ENCODE results near the gene SLC9A3.
"Not testable (repeated sequence)": the region's sequence is repeated elsewhere in the genome, so short reads cannot be mapped to it uniquely, and the experiment has no call there.

The SLC9A3 gene

DNA sequence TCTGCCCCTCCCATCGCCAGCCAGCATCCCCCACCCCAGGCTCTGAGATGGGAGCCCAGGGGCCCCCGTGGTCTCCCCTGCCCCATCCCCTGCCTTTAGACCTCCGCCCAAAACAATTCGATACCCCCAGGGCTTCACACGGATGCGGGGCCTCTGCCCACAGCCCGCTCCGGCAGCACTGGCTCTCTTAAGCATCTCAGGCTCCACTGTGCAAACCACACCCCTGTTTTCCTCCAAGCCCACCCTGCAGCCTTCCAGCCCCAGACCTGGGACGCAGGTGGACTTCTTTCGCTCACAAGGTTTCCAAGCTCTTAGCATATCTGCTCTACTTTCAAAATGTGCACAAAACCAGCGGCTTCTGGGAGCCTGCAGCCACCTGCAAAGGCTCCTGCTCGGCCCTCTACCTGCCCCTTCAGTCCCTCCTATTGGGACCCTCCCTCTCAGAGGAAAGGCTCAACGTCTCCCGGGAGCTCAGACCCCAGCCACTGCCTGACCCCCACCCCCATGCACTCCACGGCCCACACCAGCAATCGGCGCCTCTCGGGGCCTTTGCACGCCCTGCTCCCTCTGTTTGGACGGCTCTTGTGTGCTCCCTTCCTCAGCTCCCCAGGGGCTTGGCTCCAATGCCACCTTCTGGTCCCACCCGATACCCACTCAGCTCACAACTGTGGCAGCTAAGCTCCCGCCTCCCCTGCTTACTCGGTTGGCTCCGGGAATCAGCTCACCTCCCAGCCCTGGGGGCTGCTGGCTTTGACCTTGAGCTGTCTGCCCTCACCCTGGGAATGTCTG, 918 bp upstream of the SLC9A3 start:
- no peak for DNase-seq (ENCODE audit: low read depth)

DNA sequence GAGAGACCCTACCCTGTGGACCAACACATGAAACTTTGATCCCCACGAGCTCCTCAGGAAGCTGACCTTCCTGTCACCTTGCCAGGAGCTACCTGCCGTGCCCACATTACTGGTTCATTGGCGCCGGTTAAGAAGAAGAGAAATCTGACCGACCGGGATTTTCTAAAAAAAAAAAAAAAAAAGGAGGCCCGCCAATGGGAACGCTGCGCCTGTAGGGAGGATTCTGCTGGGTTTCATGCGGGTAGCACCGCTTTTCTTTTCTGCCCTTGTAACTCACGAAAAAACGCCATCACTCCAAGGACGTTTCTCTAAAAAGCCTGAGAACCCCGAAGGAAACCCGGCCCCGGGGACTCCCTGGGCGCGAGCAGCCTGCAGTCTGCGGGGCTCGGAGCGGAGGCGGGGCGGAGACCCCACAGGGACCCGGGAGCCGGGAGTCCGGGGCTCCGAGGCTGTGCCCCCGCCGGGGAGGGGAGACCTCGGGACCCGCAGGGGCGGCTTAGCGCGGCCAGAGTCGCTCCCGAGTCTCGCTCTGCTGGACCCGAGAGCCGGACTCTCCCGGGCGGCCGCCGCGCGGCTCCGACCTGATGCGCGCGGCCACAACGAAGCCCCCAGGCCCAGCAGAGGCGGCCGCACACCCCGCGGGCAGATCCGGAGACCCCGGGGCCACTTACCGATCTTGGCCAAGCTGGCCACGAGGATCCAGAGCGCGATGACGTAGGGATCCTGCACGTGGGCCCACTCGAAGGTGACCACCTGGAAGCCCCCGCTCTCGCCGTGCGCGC, 617 bp downstream of the SLC9A3 start:
- no peak for DNase-seq (ENCODE audit: low read depth)

- DNase-seq (ENCODE audit: low read depth) = no peak
Measured at GRCh38 chr5:522899-523440, 1.3 kb downstream of the SLC9A3 start.

- DNase-seq (ENCODE audit: low read depth) = no peak
Measured at GRCh38 chr5:522116-522515, 2.1 kb downstream of the SLC9A3 start.

DNA sequence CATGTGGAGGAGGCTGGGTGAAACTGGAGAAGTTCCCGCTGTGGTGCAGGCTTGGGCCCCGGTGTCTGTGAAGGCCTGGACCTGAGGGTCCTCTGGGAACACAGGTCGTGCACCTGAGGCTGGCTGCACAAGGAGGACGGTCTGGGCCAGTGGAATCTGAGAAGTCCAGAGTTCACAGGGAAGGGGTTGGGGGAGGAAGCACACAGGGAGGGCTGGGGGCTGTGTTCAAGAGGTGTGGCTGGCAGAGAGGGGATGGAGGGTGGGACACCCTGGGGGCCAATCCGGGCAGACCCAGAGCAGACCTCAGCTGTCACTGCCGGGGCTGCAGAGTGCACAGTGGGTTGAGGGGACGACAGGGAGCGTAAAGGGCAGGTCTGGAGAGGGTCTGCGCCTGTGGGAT, 2.6 kb downstream of the SLC9A3 start:
- DNase-seq (ENCODE audit: low read depth) = no peak

DNA sequence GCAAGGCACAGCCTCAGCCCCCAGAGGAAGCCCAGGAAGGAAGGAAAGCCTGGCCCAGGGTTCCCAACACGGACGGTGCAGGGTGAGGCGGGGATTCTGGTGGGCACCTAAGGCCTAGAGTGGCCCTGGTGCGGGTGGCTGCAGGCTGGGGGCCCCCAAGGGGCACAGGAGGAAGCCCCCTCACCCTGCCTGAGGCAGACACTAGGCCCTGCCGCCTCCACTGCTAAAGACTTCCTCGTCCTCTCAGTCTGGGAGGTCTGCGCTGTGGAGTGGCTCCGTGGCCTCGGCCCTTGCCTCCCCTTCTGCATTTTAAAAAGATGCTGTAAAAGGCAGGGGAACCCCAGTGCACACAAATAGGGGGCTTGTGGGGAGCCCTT, 3.4 kb downstream of the SLC9A3 start:
- no peak for DNase-seq (ENCODE audit: low read depth)

DNA sequence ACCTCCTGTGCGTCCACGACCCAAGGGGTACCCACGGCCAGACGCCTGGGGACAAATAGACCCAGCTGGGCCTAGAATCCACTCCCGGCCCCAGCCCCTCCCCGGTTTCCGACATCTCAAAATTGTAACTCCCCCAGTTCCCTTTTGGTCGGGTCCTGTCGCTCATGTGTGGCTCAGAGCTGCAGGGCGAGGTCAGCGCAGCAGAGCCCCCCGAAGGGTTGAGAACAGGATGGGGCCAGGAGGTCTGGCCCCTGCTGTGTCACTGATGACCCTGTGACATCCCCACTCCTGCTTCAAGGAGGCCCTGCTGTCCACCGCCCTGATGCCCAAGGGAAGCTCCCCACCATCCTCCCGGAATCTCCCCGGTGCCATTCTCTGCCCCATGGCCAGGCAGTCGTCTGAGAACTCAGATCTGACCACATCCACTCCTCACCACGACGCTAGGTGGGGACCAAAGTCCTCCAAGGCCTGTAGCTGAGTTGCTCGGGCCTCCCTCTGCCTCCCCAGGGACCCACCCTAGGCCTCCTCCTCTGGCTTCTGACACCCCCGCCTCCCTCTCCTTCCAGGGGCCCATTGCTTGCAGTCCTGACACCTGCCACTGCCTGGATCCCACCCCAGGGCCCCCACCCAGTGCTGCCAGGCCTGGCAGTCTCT, 3.9 kb downstream of the SLC9A3 start:
- no peak for DNase-seq (ENCODE audit: low read depth)

- DNase-seq (ENCODE audit: low read depth) = no peak
Measured at GRCh38 chr5:518721-519120, 5.5 kb downstream of the SLC9A3 start.

- DNase-seq (ENCODE audit: low read depth) = no peak
Measured at GRCh38 chr5:517535-518100, 6.6 kb downstream of the SLC9A3 start.

DNA sequence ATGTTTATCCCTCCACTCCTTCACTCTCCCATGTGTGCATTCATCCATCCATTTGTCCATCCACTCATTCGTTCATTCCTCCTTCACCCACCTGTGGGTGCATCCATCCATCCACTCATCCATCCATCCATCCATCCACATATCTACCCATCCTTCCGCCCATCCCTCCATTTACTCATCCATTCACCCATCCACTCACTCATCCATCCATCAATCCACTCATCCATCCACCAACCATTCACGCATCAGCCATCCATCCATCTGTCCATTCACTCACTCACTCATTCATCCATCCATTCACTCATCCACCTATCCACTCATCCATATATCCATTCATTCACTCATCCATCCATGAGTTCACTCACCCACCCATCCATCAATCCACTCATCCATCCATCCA, 7.3 kb downstream of the SLC9A3 start:
- no peak for DNase-seq (ENCODE audit: low read depth)

GRCh38 chr5:516338-516925, 7.8 kb downstream of the SLC9A3 start:
- no peak for DNase-seq (ENCODE audit: low read depth)

DNA sequence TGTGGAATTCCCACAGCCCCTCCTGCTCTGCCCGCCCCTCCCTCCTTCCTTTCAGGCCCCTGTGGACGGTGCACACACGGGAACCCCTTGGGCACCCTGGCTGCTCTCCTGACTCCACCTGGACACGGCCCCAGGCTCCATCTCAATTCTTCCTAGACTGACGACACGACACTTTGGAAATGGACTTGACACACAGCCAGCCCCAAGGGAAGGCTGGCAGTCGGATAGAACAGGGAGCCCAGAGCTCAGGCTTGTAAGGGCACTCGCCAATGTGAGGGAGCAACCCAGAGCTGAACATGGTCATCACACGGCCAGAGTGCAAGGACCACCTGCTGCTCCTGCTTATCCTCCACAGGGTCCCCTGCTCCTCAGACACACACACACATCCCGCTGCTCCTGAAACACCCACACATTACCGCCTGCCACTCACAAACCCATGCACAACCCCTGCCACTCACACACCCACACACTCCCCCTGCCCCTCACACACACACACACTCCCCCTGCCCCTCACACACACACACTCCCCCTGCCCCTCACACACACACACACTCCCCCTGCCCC, 8.9 kb downstream of the SLC9A3 start:
- no peak for DNase-seq (ENCODE audit: low read depth)

DNA sequence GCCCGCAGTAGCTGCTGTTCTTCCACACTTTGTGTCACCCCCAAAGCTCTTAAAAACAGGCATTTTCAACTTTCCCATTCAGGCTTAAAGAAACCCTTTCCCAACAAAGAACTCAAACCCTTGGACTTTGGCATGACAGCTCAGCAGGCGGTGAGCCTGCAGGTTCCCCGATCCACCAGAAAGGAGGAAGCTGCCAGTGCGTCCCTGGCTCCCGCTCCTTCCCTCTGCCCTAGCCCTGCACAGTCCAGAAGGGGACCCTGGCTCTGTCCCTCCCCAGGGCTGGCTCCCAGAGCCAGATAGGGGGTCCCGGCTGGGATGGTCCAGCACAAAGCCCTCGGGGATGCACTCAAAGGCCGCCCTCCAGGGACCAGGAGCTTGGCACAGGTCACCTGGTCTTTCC, 9.6 kb downstream of the SLC9A3 start:
- DNase-seq (ENCODE audit: low read depth) = no peak

- no peak for DNase-seq (ENCODE audit: low read depth)
Measured at GRCh38 chr5:514101-514485, 10.2 kb downstream of the SLC9A3 start.

GRCh38 chr5:513216-514100, 10.8 kb downstream of the SLC9A3 start:
- DNase-seq (ENCODE audit: low read depth) = no peak

DNA sequence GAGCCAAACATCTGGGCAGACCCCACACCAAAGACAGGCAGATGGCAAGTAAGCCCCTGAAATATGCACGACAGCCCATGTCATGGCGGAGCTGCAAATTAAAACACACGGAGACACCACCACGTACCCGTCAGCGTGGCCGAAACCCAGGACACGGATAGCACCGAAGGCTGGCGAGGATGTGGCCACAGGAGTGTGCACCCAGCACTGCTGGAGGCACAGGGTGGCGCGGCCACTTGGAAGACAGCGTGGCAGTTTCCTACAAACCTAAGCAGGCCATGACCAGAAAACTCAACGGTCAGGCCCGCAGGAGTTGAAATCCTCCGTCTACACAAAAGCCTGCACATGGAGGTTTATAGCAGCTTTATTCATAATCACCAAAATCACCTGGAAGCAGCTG, 12.8 kb downstream of the SLC9A3 start:
- no peak for DNase-seq (ENCODE audit: low read depth)

GRCh38 chr5:510521-510920, 13.7 kb downstream of the SLC9A3 start:
- DNase-seq (ENCODE audit: low read depth) = no peak

- DNase-seq (ENCODE audit: low read depth) = no peak
Measured at GRCh38 chr5:509611-510185, 14.6 kb downstream of the SLC9A3 start.

- not testable (repeated sequence) for DNase-seq (ENCODE audit: low read depth)
Measured at GRCh38 chr5:507986-508575, 16.2 kb downstream of the SLC9A3 start.

GRCh38 chr5:505951-506525, 18.2 kb downstream of the SLC9A3 start:
- DNase-seq (ENCODE audit: low read depth) = no peak

Data from stromal cell of bone marrow (primary cell).